GM12874 (cell line): ENCODE data around the gene GAL3ST3.

Experiments
- CTCF ChIP-seq: IDR thresholded peaks from 2 replicates; pipeline ENCODE4 v1.5.1; 2011; ENCODE audit warnings: low read depth, mild to moderate bottlenecking, control low read depth, low read length, moderate library complexity; ENCODE audit not compliant: insufficient read depth

Gene GAL3ST3

GRCh38 chr11:66007201-66007634, 41.7 kb downstream of the GAL3ST3 start:
- TF ChIP-seq CTCF: no peak

- no peak for TF ChIP-seq CTCF
Observed at GRCh38 chr11:66006891-66007176, 42.1 kb downstream of the GAL3ST3 start.

- no peak for TF ChIP-seq CTCF
Observed at GRCh38 chr11:66006134-66006890, 42.6 kb downstream of the GAL3ST3 start.

- no peak for TF ChIP-seq CTCF
Observed at GRCh38 chr11:66004186-66004585, 44.8 kb downstream of the GAL3ST3 start.

- TF ChIP-seq CTCF: no peak
Observed at GRCh38 chr11:66003291-66003690, 45.7 kb downstream of the GAL3ST3 start.

- TF ChIP-seq CTCF: no peak
Observed at GRCh38 chr11:66002648-66003225, 46.2 kb downstream of the GAL3ST3 start.

- no peak for TF ChIP-seq CTCF
Observed at GRCh38 chr11:66001942-66002647, 46.9 kb downstream of the GAL3ST3 start, which contains the start of the genes BANF1 and EIF1AD. Gene BANF1, plus strand, starts transcription at chr11:66002503. Its CDS starts 748 bp downstream, at chr11:66003251. Gene EIF1AD, minus strand, starts transcription at chr11:66002157. Its CDS starts 1,768 bp downstream, at chr11:66000389.
